HCT116 (cell line): ENCODE measurements around the gene ITIH5. TPM values are rescaled to one million over a fixed set of nuclear protein-coding genes. Genes with fewer than 3 reads are reported as not detected.

Source experiments
- ATAC-seq: fragments of 200-7000 bp; cut with Tn5 transposase; 2 replicates; pipeline ENCODE4 v1.9.1; 2020; ENCODE audit warnings: mild to moderate bottlenecking, moderate library complexity
- BruUV-seq: library from RNA; stranded (reverse); fragments of 400-500 nt; replicated peaks from 2 replicates; lab custom pipeline; 2021; lab: Mats Ljungman, UMichigan
- CTCF ChIA-PET: fragments of 300-600 bp; sonication (Branson Sonifier 250); formaldehyde crosslinking; loops from one replicate; lab custom pipeline; 2021; ENCODE audit warnings: antibody characterized with exemption; lab: Charles Lee
- POLR2A ChIA-PET: fragments of 300-600, 350-600 bp; sonication (Branson Sonifier 250); formaldehyde crosslinking; loops from one replicate; lab custom pipeline; 2021; ENCODE audit warnings: antibody characterized with exemption; lab: Charles Lee
- RAD21 ChIA-PET, 2 experiments: fragments of 300-600 bp; sonication (Branson Sonifier 250); formaldehyde crosslinking; loops; one replicate each; lab custom pipeline; 2023; ENCODE audit warnings: low total read pairs in 2 of 2; ENCODE audit not compliant: uncharacterized antibody in 2 of 2, unreplicated experiment in 2 of 2, low non-redundant PET in 1 of 2; lab: Charles Lee
- DNase-seq: peaks from one replicate; pipeline ENCODE4 v3.0.0-alpha.2; 2010; ENCODE audit warnings: low read depth, low spot score
- H2AFZ ChIP-seq: fragments of 200-600 bp; shearing (Covaris generic), sonication (generic); 2 replicates; pipeline ENCODE4 v1.6.1; 2017; ENCODE audit warnings: low read depth, mixed run types, mixed read lengths, antibody characterized with exemption, low read length; ENCODE audit not compliant: poor library complexity, severe bottlenecking
- H3K27ac ChIP-seq: 2 replicates; pipeline ENCODE4 v1.5.1; 2012; ENCODE audit warnings: low read depth, low read length
- H3K27me3 ChIP-seq: fragments of 200-600 bp; sonication (generic); 2 replicates; pipeline ENCODE4 v1.6.1; 2016; ENCODE audit warnings: mixed run types, low read length, mixed read lengths; ENCODE audit not compliant: insufficient read depth
- H3K36me3 ChIP-seq, 2 experiments: fragments of 200-500 bp in 1 of 2; fragments of 200-600 bp in 1 of 2; sonication (Bioruptor generic) in 1 of 2; sonication (generic) in 1 of 2; 2 replicates each; pipeline versions ENCODE4 v1.5.1 to v1.6.1; 2014 to 2016; ENCODE audit warnings: low read length in 2 of 2, inconsistent platforms in 1 of 2, mixed read lengths in 1 of 2, mixed run types in 1 of 2; ENCODE audit not compliant: insufficient read depth in 2 of 2, control insufficient read depth in 1 of 2
- H3K4me1 ChIP-seq, 2 experiments: fragments of 200-600 bp in 1 of 2; sonication (generic) in 1 of 2; 2 replicates each; pipeline versions ENCODE4 v1.5.1 to v1.6.1; 2012 to 2017; ENCODE audit warnings: low read length in 2 of 2, inconsistent platforms in 1 of 2, mild to moderate bottlenecking in 1 of 2, mixed read lengths in 1 of 2, mixed run types in 1 of 2, moderate library complexity in 1 of 2; ENCODE audit not compliant: insufficient read depth in 2 of 2, control insufficient read depth in 1 of 2
- H3K4me2 ChIP-seq: fragments of 200-600 bp; sonication (generic); 2 replicates; pipeline ENCODE4 v1.6.1; 2017; ENCODE audit warnings: mixed run types, low read length, mixed read lengths
- H3K4me3 ChIP-seq, 2 experiments: fragments of 200-600 bp in 1 of 2; sonication (generic) in 1 of 2; replicated peaks in 1 of 2; 2 replicates each; pipeline ENCODE4 v1.5.1; 2011 to 2016; ENCODE audit warnings: low read length in 2 of 2, control low read depth in 1 of 2, low read depth in 1 of 2, mild to moderate bottlenecking in 1 of 2, mixed read lengths in 1 of 2, mixed run types in 1 of 2
- H3K79me2 ChIP-seq: fragments of 200-600 bp; sonication (generic); 2 replicates; pipeline ENCODE4 v1.6.1; 2017; ENCODE audit warnings: mild to moderate bottlenecking, mixed run types, low read length, moderate library complexity, mixed read lengths; ENCODE audit not compliant: insufficient read depth
- H3K9ac ChIP-seq: fragments of 200-600 bp; sonication (generic); 2 replicates; pipeline ENCODE4 v1.6.1; 2016; ENCODE audit warnings: low read length, mixed read lengths
- H3K9me2 ChIP-seq: fragments of 200-600 bp; sonication (generic), shearing (Covaris generic); 2 replicates; pipeline ENCODE4 v1.6.1; 2017; ENCODE audit warnings: mixed run types, mild to moderate bottlenecking, moderate library complexity; ENCODE audit not compliant: insufficient read depth
- H3K9me3 ChIP-seq, 2 experiments: fragments of 200-500 bp in 1 of 2; fragments of 200-600 bp in 1 of 2; sonication (Bioruptor generic) in 1 of 2; sonication (generic) in 1 of 2; 2 replicates each; pipeline ENCODE4 v1.6.1; 2014 to 2017; ENCODE audit warnings: low read length in 2 of 2, mixed read lengths in 2 of 2, inconsistent platforms in 1 of 2, low read depth in 1 of 2, mild to moderate bottlenecking in 1 of 2, mixed run types in 1 of 2, moderate library complexity in 1 of 2; ENCODE audit not compliant: control insufficient read depth in 1 of 2, insufficient read depth in 1 of 2
- H4K20me1 ChIP-seq: fragments of 200-600 bp; sonication (generic), shearing (Covaris generic); 2 replicates; pipeline ENCODE4 v1.6.1; 2017; ENCODE audit warnings: mixed run types, mild to moderate bottlenecking, moderate library complexity; ENCODE audit not compliant: insufficient read depth
- CTCF ChIP-seq, 3 experiments: fragments of 200-600 bp in 1 of 3; sonication (generic) in 1 of 3; IDR thresholded peaks in 2 of 3; conservative IDR thresholded peaks in 1 of 3; 2 replicates each; pipeline ENCODE4 v1.5.1; 2012 to 2017; ENCODE audit warnings: low read depth in 2 of 3, low read length in 2 of 3, antibody characterized with exemption in 1 of 3, borderline replicate concordance in 1 of 3, control low read depth in 1 of 3, mild to moderate bottlenecking in 1 of 3, mixed read lengths in 1 of 3, mixed run types in 1 of 3, moderate library complexity in 1 of 3; ENCODE audit not compliant: insufficient read depth in 1 of 3
- EGR1 ChIP-seq: IDR thresholded peaks from 2 replicates; pipeline ENCODE4 v1.6.1; 2012; ENCODE audit warnings: low read depth
- POLR2A ChIP-seq: IDR thresholded peaks from 2 replicates; pipeline ENCODE4 v1.7.0; 2011; ENCODE audit warnings: borderline replicate concordance; ENCODE audit not compliant: insufficient read depth, insufficient read length; ENCODE audit errors: extremely low read depth
- SIN3A ChIP-seq: IDR thresholded peaks from 2 replicates; pipeline ENCODE4 v1.6.1; 2012; ENCODE audit warnings: low read depth
- TCF7L2 ChIP-seq: IDR thresholded peaks from 2 replicates; pipeline ENCODE4 v1.7.0; 2011; ENCODE audit warnings: borderline replicate concordance, inconsistent platforms; ENCODE audit not compliant: insufficient read depth, insufficient read length; ENCODE audit errors: extremely low read depth
- YY1 ChIP-seq: IDR thresholded peaks from 2 replicates; pipeline ENCODE4 v1.6.1; 2011; ENCODE audit warnings: low read length, low read depth, moderate library complexity, mild to moderate bottlenecking; ENCODE audit not compliant: insufficient replicate concordance; ENCODE audit errors: extremely low read depth
- ZNF274 ChIP-seq: fragments of 200-500 bp; sonication (Bioruptor generic); IDR thresholded peaks from 2 replicates; pipeline ENCODE4 v1.6.1; 2014; ENCODE audit warnings: mild to moderate bottlenecking, low read depth, low read length, inconsistent platforms
- intact Hi-C: fragments of 100-400 bp; cut with micrococcal nuclease; formaldehyde crosslinking; loops from 2 replicates; pipeline ENCODE4 v1.10.0; 2022
- total RNA-seq: library from RNA; stranded (reverse); gene quantifications from one replicate; pipeline ENCODE4 v1.2.1, GENCODE V29; 2021; ENCODE audit not compliant: unreplicated experiment

ITIH5 gene
- total RNA-seq, 1 experiment from 2014 or later = not detected

GRCh38 chr10:7592627-7593026, 74.1 kb downstream of the ITIH5 start:
- Histone ChIP-seq H3K36me3 (no peaks in the 10 kb centered on the region), H4K20me1 (no peaks in the 10 kb centered on the region), H3K79me2 (no peaks in the 10 kb centered on the region), H3K4me2 (no peak overlapping the region), H3K27ac (no peak overlapping the region)
- ATAC-seq (no peak), DNase-seq (no peak)
- POLR2A ChIA-PET = no interaction called here
- BruUV-seq = no TSS peak
- TF ChIP-seq TCF7L2 = no peak
- TF ChIP-seq CTCF (IDR thresholded peaks at IDR 0.05 in 2 of 3, conservative IDR thresholded peaks at IDR 0.05 in 1 of 3; ENCODE audit: borderline replicate concordance in 1 of 3, insufficient read depth in 1 of 3, low read depth in 2 of 3, low read length in 2 of 3) = no peak
- no peak for TF ChIP-seq EGR1
- TF ChIP-seq POLR2A = no peak
- TF ChIP-seq YY1 = no peak
- TF ChIP-seq ZNF274 = no peak
- no peak for TF ChIP-seq SIN3A
- TF ChIP-seq, all 23 proteins: peak for 0
- Histone ChIP-seq H3K27me3 (peaks cover 14% of the 10 kb centered on the region), H3K9ac (no peak overlapping the region), H2AFZ (no peak overlapping the region), H3K4me3 (no peak overlapping the region), H3K4me1 (no peaks in the 10 kb centered on the region), H3K9me3 (no peaks in the 10 kb centered on the region), H3K9me2 (no peaks in the 10 kb centered on the region)
- intact Hi-C loops = no loop called here
- ChIA-PET CTCF (no interaction called here), RAD21 (no interaction called here)

- Histone ChIP-seq H3K4me3 (no peak overlapping the region), H3K4me2 (no peak overlapping the region), H3K9ac (no peak overlapping the region), H3K4me1 (no peaks in the 10 kb centered on the region), H3K9me3 (no peaks in the 10 kb centered on the region), H3K9me2 (no peaks in the 10 kb centered on the region), H3K36me3 (no peaks in the 10 kb centered on the region), H3K27me3 (peaks cover 24% of the 10 kb centered on the region), H3K79me2 (no peaks in the 10 kb centered on the region), H4K20me1 (no peaks in the 10 kb centered on the region), H3K27ac (no peak overlapping the region), H2AFZ (no peak overlapping the region)
- ChIA-PET POLR2A (no interaction called here), RAD21 (no interaction called here), CTCF (no interaction called here)
- BruUV-seq = no TSS peak
- DNase-seq (no peak), ATAC-seq (no peak)
- intact Hi-C loops = no loop called here
- TF ChIP-seq CTCF (IDR thresholded peaks at IDR 0.05 in 2 of 3, conservative IDR thresholded peaks at IDR 0.05 in 1 of 3; ENCODE audit: borderline replicate concordance in 1 of 3, insufficient read depth in 1 of 3, low read depth in 2 of 3, low read length in 2 of 3) (no peak), POLR2A (no peak), TCF7L2 (no peak)
These were observed 76.5 kb downstream of the ITIH5 start for GRCh38 chr10:7590271-7590670.
